ENCODE data around the gene ABCC5. TPM values are rescaled to one million over a fixed set of nuclear protein-coding genes. Genes with fewer than 3 reads are reported as not detected.

Gene ABCC5
- total RNA-seq, 1 experiment from 2014 or later: 151 TPM

GRCh38 chr3:183988216-183988790 lies 29.4 kb downstream of the ABCC5 start:
- Histone ChIP-seq H3K9me2 (ENCODE audit: insufficient read depth) (no peaks in the 10 kb centered on the region), H4K20me1 (ENCODE audit: insufficient read depth) (no peaks in the 10 kb centered on the region; the same call in 1 of the 2 replicates), H3K27me3 (ENCODE audit: insufficient read depth, low read depth) (no peaks in the 10 kb centered on the region), H3F3A (ENCODE audit: insufficient read depth, low read depth) (peaks cover 11% of the 10 kb centered on the region), H3K4me2 (no peak overlapping the region), H3K27ac (no peak overlapping the region), H3K9me3 (ENCODE audit: insufficient read depth, low read depth) (no peaks in the 10 kb centered on the region), H3K79me2 (ENCODE audit: low read depth) (peaks cover 20% of the 10 kb centered on the region; the same call in 1 of the 2 replicates), H3K4me1 (replicated peaks; ENCODE audit: insufficient read depth) (no peaks in the 10 kb centered on the region), H3K36me3 (ENCODE audit: low read depth) (peaks cover 66% of the 10 kb centered on the region), H2AFZ (no peak overlapping the region), H3K4me3 (no peak overlapping the region)
- ChIA-PET POLR2A (ENCODE audit: unreplicated experiment) (no interaction called here), CTCF (no interaction called here)
- intact Hi-C loops (cut with micrococcal nuclease; ENCODE audit: unreplicated experiment): no loop called here
- no peak for TF ChIP-seq CTCF (conservative IDR thresholded peaks at IDR 0.05)
- no peak for TF ChIP-seq EZH2 (IDR thresholded peaks at IDR 0.05; ENCODE audit: low read depth)
- no peak for DNase-seq
- BruUV-seq (replicated peaks): no TSS peak

DNA sequence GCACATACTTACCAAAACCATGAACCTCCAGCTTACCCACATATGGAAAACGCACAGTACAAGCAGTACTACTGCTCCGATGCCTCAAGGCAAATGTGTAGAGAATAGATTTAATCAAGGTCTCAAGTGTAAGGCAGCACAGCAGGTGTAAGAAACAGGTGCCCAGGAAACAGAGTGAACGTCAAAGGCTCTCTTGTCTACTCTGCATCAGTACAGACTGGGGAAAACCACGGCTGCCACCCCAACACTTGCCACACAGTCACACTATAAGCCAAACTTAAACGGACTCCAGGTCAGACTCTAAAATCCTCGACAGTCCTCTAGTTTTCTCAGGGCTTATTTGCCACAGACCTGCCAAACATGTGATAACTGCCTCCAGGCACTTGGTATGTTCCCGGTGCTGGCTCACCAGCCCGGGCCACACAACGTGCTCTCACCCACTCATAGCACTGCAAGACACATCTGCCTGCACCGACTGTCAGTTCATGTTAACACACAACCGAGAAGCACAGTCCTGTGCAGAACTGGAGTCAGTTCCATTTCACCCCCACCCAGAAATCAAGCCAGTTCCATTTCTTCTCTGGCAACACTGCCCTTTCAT lies 30.6 kb downstream of the ABCC5 start:
- Histone ChIP-seq H3K79me2 (ENCODE audit: low read depth) (peaks cover 20% of the 10 kb centered on the region; the same call in 1 of the 2 replicates), H3K36me3 (ENCODE audit: low read depth) (peaks cover 74% of the 10 kb centered on the region), H3K4me2 (no peak overlapping the region), H3K4me3 (no peak overlapping the region), H3K27ac (no peak overlapping the region), H3K4me1 (replicated peaks; ENCODE audit: insufficient read depth) (no peaks in the 10 kb centered on the region), H3K9me2 (ENCODE audit: insufficient read depth) (no peaks in the 10 kb centered on the region), H3K9me3 (ENCODE audit: insufficient read depth, low read depth) (no peaks in the 10 kb centered on the region), H4K20me1 (ENCODE audit: insufficient read depth) (no peaks in the 10 kb centered on the region; the same call in 1 of the 2 replicates), H2AFZ (no peak overlapping the region), H3F3A (ENCODE audit: insufficient read depth, low read depth) (peaks cover 4% of the 10 kb centered on the region), H3K27me3 (ENCODE audit: insufficient read depth, low read depth) (no peaks in the 10 kb centered on the region)
- DNase-seq: no peak
- TF ChIP-seq EZH2 (IDR thresholded peaks at IDR 0.05; ENCODE audit: low read depth): no peak
- no peak for TF ChIP-seq CTCF (conservative IDR thresholded peaks at IDR 0.05)
- POLR2A ChIA-PET (ENCODE audit: unreplicated experiment): no interaction called here
- intact Hi-C loops (cut with micrococcal nuclease; ENCODE audit: unreplicated experiment): no loop called here
- no TSS peak for BruUV-seq (replicated peaks)
- CTCF ChIA-PET: no interaction called here

- no peaks in the 10 kb centered on the region for H3K9me2 ChIP-seq (ENCODE audit: insufficient read depth)
- CTCF ChIA-PET: no interaction called here
- H3K27me3 ChIP-seq (ENCODE audit: insufficient read depth, low read depth): no peaks in the 10 kb centered on the region
- no peak overlapping the region for H3K27ac ChIP-seq
- no TSS peak for BruUV-seq (replicated peaks)
- H2AFZ ChIP-seq: no peak overlapping the region
- TF ChIP-seq CTCF (conservative IDR thresholded peaks at IDR 0.05) (no peak), EZH2 (IDR thresholded peaks at IDR 0.05; ENCODE audit: low read depth) (no peak)
- intact Hi-C loops (cut with micrococcal nuclease; ENCODE audit: unreplicated experiment): no loop called here
- H4K20me1 ChIP-seq (ENCODE audit: insufficient read depth): no peaks in the 10 kb centered on the region
- H3K4me3 ChIP-seq: no peak overlapping the region
- peaks cover 85% of the 10 kb centered on the region for H3K36me3 ChIP-seq (ENCODE audit: low read depth)
- peaks cover under 1% of the 10 kb centered on the region; the same call in 1 of the 2 replicates for H3F3A ChIP-seq (ENCODE audit: insufficient read depth, low read depth)
- H3K9me3 ChIP-seq (ENCODE audit: insufficient read depth, low read depth): no peaks in the 10 kb centered on the region
- H3K4me2 ChIP-seq: no peak overlapping the region
- no peaks in the 10 kb centered on the region for H3K4me1 ChIP-seq (replicated peaks; ENCODE audit: insufficient read depth)
- no peak for DNase-seq
- H3K79me2 ChIP-seq (ENCODE audit: low read depth): 0 out of 2 replicates have a peak, but pooled peaks cover 5% of the 10 kb centered on the region
- POLR2A ChIA-PET (ENCODE audit: unreplicated experiment): no interaction called here
Observed at GRCh38 chr3:183984749-183985729, 32.6 kb downstream of the ABCC5 start.

Measured in PC-9 (cell line).